ENCODE data around the gene PRAMEF1. TPM values are rescaled to one million over a fixed set of nuclear protein-coding genes. Genes with fewer than 3 reads are reported as not detected.

Gene PRAMEF1
- total and polyA plus RNA-seq, 2 of the 8 experiments (the other 6 are each of a cell fraction or from before 2014, with no cell fraction given): not detected

GRCh38 chr1:12764016-12764415 is 27.2 kb upstream of the PRAMEF1 start:
- peak; percentile 24 for FAIRE-seq
- Histone ChIP-seq H2AFZ (ENCODE audit: low read length) (no peak overlapping the region), H2BK20ac (ENCODE audit: low read length) (no peak overlapping the region), H4K91ac (replicated peaks; ENCODE audit: insufficient read length, low read length) (no peak overlapping the region), H3K23ac (ENCODE audit: insufficient read length) (no peak overlapping the region), H3K79me2 (ENCODE audit: control insufficient read depth in 1 of 2, insufficient read depth in 2 of 2, low read length in 2 of 2) (no peaks in the 10 kb centered on the region), H3K36me3 (ENCODE audit: control insufficient read depth in 2 of 4, insufficient read depth in 4 of 4, low read length in 3 of 4) (no peaks in the 10 kb centered on the region), H3K4me3 (ENCODE audit: extremely low read depth in 1 of 4, insufficient read depth in 2 of 4, low read depth in 3 of 4, low read length in 4 of 4) (no peak overlapping the region), H3K14ac (ENCODE audit: insufficient read length) (no peak overlapping the region), H3K18ac (ENCODE audit: extremely low read depth, low read length) (no peak overlapping the region; the same call in 1 of the 2 replicates), H3K27ac (ENCODE audit: low read depth, low read length) (no peak overlapping the region), H3K4ac (replicated peaks; ENCODE audit: insufficient read length, low read depth, low read length) (no peak overlapping the region), H2BK12ac (ENCODE audit: low read depth, low read length) (0 out of 2 replicates have a peak overlapping the region, but pooled peaks have one; percentile 18), H3K79me1 (ENCODE audit: low read depth, low read length) (no peaks in the 10 kb centered on the region), H2AK5ac (ENCODE audit: low read depth, low read length) (no peak overlapping the region), H3K4me2 (ENCODE audit: insufficient read depth in 1 of 2, low read depth in 2 of 2, low read length in 2 of 2) (no peak overlapping the region), H3K9ac (replicated peaks in 1 of 4; ENCODE audit: extremely low read depth in 1 of 4, low read depth in 3 of 4, low read length in 3 of 4) (no peak overlapping the region), H2BK15ac (ENCODE audit: low read length) (peak overlapping the region; percentile 73; the same call in 1 of the 2 replicates), H2BK5ac (ENCODE audit: low read depth, low read length) (no peak overlapping the region), H4K5ac (ENCODE audit: insufficient read length, low read depth, low read length) (no peak overlapping the region), H2BK120ac (replicated peaks; ENCODE audit: low read depth, low read length) (no peak overlapping the region), H3K9me3 (ENCODE audit: insufficient read depth in 2 of 2, low read depth in 1 of 2, low read length in 1 of 2) (no peaks in the 10 kb centered on the region), H4K20me1 (replicated peaks in 1 of 2; ENCODE audit: control insufficient read depth in 1 of 2, insufficient read depth in 2 of 2, low read length in 2 of 2) (no peaks in the 10 kb centered on the region), H4K8ac (ENCODE audit: extremely low read depth, insufficient read depth, low read length) (no peak overlapping the region; the same call in 1 of the 2 replicates), H3K56ac (replicated peaks; ENCODE audit: insufficient read length, low read depth, low read length) (no peak overlapping the region), H3K23me2 (ENCODE audit: low read depth, low read length) (no peaks in the 10 kb centered on the region; the same call in 1 of the 2 replicates), H3K27me3 (replicated peaks in 1 of 4; ENCODE audit: control insufficient read depth in 3 of 4, extremely low read depth in 1 of 4, insufficient read depth in 3 of 4, low read length in 3 of 4) (no peaks in the 10 kb centered on the region), H3K4me1 (replicated peaks in 1 of 4; ENCODE audit: control insufficient read depth in 3 of 4, insufficient read depth in 4 of 4, low read length in 3 of 4) (no peaks in the 10 kb centered on the region)
- TF ChIP-seq ZNF274 (IDR thresholded peaks at IDR 0.05; ENCODE audit: borderline replicate concordance, extremely low read depth, low read length): no peak
- no peak for TF ChIP-seq NANOG (IDR thresholded peaks at IDR 0.05; ENCODE audit: insufficient read depth, low read depth, low read length, poor library complexity, severe bottlenecking)
- no peak for TF ChIP-seq NRF1 (IDR thresholded peaks at IDR 0.05; ENCODE audit: low read depth, low read length)
- peak; percentile 22 to 27 (median 25); a peak in 3 of 4 replicates for TF ChIP-seq CTCF (IDR thresholded peaks at IDR 0.05; ENCODE audit: control extremely low read depth in 1 of 3, insufficient read depth in 1 of 3, low read depth in 1 of 3, low read length in 3 of 3)
- TF ChIP-seq E2F6 (IDR thresholded peaks at IDR 0.05): no peak
- peak; percentile 42 to 55; a peak in 3 of 4 replicates for TF ChIP-seq RAD21 (IDR thresholded peaks at IDR 0.05 in 1 of 2, conservative IDR thresholded peaks at IDR 0.05 in 1 of 2; ENCODE audit: low read depth in 2 of 2, low read length in 2 of 2)
- TF ChIP-seq ATF3 (IDR thresholded peaks at IDR 0.05; ENCODE audit: insufficient read depth, low read depth, low read length): no peak
- DNase-seq (ENCODE audit: low read depth in 1 of 2, low spot score in 2 of 2): no peak
- WGBS, 2 experiments (ENCODE audit: extremely low coverage in 1 of 2, insufficient coverage in 1 of 2, insufficient read length in 1 of 2, insufficient replicate concordance in 2 of 2, low coverage in 1 of 2, low lambda C conversion rate in 2 of 2, missing lambda C conversion rate in 1 of 2): 76% methylated on average over 5 of the region's 5 CpGs; no CpG with 5 or more reads in 1 of the 2 experiments
- ChIA-PET POLR2A (ENCODE audit: partially characterized antibody) (no interaction called here), CTCF (ENCODE audit: partially characterized antibody) (interaction anchor here (0.6 to 2.4 kb wide), 12 partner anchors 8 to 342 kb away, joined by 3 to 8 read pairs (median 3); partner anchors contain the start of gene PRAMEF12)
